Kidney epithelial cell (primary cell): ENCODE data around the gene URM1. TPM values are rescaled to one million over a fixed set of nuclear protein-coding genes. Genes with fewer than 3 reads are reported as not detected.
A peak's percentile ranks its signal among the peaks of the same experiment; 100 is the strongest.
"Not testable (repeated sequence)": the region's sequence is repeated elsewhere in the genome, so short reads cannot be mapped to it uniquely, and the experiment has no call there.

Experiments used
- DNase-seq: peaks from one replicate; pipeline ENCODE4 v3.0.0-alpha.2; 2010; ENCODE audit warnings: low read depth
- H3K27me3 ChIP-seq: 2 replicates; pipeline ENCODE4 v1.6.0; 2011; ENCODE audit warnings: low read length; ENCODE audit not compliant: control insufficient read depth, insufficient read depth
- H3K36me3 ChIP-seq: 2 replicates; pipeline ENCODE4 v1.5.1; 2011; ENCODE audit warnings: low read length; ENCODE audit not compliant: control insufficient read depth, insufficient read depth
- H3K4me3 ChIP-seq: 2 replicates; pipeline ENCODE4 v1.5.1; 2011; ENCODE audit warnings: low read depth, mild to moderate bottlenecking, control low read depth, low read length
- CTCF ChIP-seq: IDR thresholded peaks from 2 replicates; pipeline ENCODE4 v1.5.1; 2011; ENCODE audit warnings: mild to moderate bottlenecking, moderate library complexity, low read length, control low read depth, inconsistent platforms; ENCODE audit not compliant: insufficient read depth, poor library complexity, severe bottlenecking
- total RNA-seq: library from RNA; depleted of rRNA; stranded (reverse); fragments of >200 nt; gene quantifications from 2 replicates; pipeline ENCODE4 v1.2.3, GENCODE V29; 2015

The URM1 gene
- total RNA-seq, 1 donor from 2014 or later = 49.9 TPM

DNA sequence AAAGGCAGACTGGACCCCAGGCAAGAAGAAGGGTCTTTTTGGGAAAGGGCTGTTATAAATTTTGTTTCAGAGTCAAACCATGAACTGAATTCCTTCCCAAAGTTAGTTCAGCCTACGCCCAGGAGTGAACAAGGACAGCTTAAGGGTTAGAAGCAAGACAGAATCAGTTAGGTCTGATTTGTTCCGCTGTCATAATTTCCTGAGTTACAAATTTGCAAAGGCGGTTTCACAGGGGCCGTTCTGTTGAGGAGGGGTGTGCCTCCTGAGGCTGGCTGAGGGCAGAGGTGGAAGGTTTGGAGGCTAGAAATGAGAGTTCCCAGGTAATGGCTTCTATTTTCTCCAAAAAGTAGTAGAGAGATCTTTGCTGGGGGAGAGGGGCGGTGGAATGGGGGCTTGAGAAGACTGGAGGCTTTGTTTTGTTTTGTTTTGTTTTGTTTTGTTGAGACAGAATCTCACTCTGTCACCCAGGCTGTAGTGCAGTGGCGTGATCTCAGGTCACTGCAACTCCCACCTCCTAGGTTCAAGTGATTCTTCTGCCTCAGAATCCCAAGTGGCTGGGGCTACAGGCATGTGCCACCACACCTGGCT lies 45.4 kb downstream of the URM1 start:
- TF ChIP-seq CTCF = no peak
- H3K36me3 ChIP-seq = no peaks in the 10 kb centered on the region
- no peak for DNase-seq
- H3K27me3 ChIP-seq = peaks cover 12% of the 10 kb centered on the region
- no peak overlapping the region for H3K4me3 ChIP-seq

GRCh38 chr9:128419061-128419925 lies 48.1 kb downstream of the URM1 start:
- Histone ChIP-seq H3K4me3 (no peak overlapping the region), H3K36me3 (no peaks in the 10 kb centered on the region), H3K27me3 (peaks cover 6% of the 10 kb centered on the region)
- DNase-seq = no peak
- no peak for TF ChIP-seq CTCF

DNA sequence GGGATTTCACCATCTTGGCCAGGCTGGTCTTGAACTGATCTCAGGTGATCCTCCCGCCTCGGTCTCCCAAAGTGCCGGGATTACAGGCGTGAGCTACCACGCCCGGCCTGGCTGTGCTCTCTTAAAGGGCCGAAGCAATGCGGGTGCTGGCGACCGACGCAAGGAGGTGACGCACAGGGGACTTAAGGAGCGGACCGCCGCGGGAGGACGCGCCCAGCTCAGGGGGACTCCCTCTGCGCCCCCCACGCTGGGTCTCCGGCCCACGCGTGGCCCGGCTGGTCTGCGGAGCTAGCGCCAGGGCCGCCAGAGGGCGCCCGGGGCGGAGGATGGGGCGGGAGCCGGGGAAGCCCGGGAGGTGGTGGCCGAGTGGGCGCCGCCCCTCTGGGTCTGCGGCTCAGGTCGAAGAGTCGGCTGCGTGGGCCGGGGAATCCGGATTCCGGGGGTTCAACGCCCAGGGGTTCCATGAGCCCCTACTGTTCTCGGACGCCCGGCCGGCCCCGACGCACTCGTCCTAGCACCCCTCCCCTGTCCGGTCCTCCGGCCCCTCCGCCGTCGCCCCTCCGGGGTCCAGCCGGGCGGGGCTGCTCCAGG lies 49.0 kb downstream of the URM1 start:
- DNase-seq = no peak
- H3K36me3 ChIP-seq = no peaks in the 10 kb centered on the region

GRCh38 chr9:128420651-128421481 lies 49.7 kb downstream of the URM1 start, which contains the start of gene CERCAM:
TSS of gene CERCAM (plus strand) at chr9:128420857. CDS start at chr9:128420878, 21 bp downstream.
- peak; percentile 19 for TF ChIP-seq CTCF
- no peak for DNase-seq
- no peaks in the 10 kb centered on the region for H3K36me3 ChIP-seq
- peaks cover 6% of the 10 kb centered on the region for H3K27me3 ChIP-seq
- peak within 1 kb of the TSS; percentile 78 for H3K4me3 ChIP-seq

More for the DNA sequence above, 49.0 kb downstream of the URM1 start:
- Histone ChIP-seq H3K27me3 (peaks cover 6% of the 10 kb centered on the region), H3K4me3 (peak overlapping the region; percentile 78)
- TF ChIP-seq CTCF = peak; percentile 40

- no peak for DNase-seq
- Histone ChIP-seq H3K36me3 (no peaks in the 10 kb centered on the region), H3K27me3 (peaks cover 6% of the 10 kb centered on the region), H3K4me3 (peak overlapping the region; percentile 78)
- no peak for TF ChIP-seq CTCF
Measured at GRCh38 chr9:128421482-128421996, 50.4 kb downstream of the URM1 start.

DNA sequence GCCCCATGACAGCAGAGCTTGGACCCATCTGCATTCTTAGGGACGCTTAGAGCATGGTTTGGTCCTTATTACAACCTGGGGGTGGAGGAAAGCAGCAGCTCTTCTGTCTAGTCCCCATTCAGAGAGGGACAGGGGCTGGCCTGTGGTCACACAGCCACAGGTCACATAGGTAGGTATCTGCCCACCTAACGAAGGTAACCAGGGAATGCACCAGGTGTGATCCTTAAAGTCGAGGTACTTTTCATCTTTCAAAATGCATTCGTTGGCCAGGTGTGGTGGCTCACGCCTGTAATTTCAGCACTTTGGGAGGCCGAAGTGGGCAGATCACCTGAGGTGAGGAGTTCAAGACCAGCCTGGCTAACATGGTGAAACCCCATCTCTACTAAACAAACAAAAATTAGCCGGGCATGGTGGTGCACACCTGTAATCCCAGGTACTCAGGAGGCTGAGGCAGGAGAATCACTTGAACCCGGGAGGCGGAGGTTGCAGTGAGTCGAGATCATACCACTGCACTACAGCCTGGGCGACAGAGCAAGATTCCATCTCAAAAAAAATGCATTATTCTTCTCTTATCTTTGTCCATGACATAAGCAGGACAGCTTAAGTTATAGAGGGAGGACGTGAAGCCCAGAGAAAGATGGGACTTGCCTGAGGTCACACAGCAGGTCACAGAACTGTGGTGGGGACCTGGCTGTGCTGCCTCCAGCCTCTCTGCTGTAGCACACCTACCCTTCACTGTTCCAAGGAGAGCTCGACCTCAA lies 51.0 kb downstream of the URM1 start:
- DNase-seq, H3K27me3 ChIP-seq, H3K4me3 ChIP-seq: not testable (repeated sequence)

More for the DNA sequence above, 51.0 kb downstream of the URM1 start:
- H3K36me3 ChIP-seq = not testable (repeated sequence)
